GM18873 (cell line): ENCODE measurements around the gene RIPPLY3.

Experiments used
- ATAC-seq: cut with Tn5 transposase; IDR thresholded peaks from one replicate; pipeline ENCODE4 v1.9.1; 2021; ENCODE audit warnings: mild to moderate bottlenecking, moderate library complexity, moderate number of reproducible peaks; ENCODE audit not compliant: unreplicated experiment, low FRiP score

RIPPLY3 gene

GRCh38 chr21:37055271-37055855 lies 48.9 kb downstream of the RIPPLY3 start:
- no peak for ATAC-seq

GRCh38 chr21:37057614-37058013 lies 51.1 kb downstream of the RIPPLY3 start:
- no peak for ATAC-seq

GRCh38 chr21:37058261-37058660 lies 51.8 kb downstream of the RIPPLY3 start:
- no peak for ATAC-seq

GRCh38 chr21:37059181-37059580 lies 52.7 kb downstream of the RIPPLY3 start:
- ATAC-seq, result no peak

GRCh38 chr21:37060296-37060695 lies 53.8 kb downstream of the RIPPLY3 start:
- no peak for ATAC-seq

GRCh38 chr21:37061926-37062592 lies 55.6 kb downstream of the RIPPLY3 start:
- ATAC-seq, result no peak

- ATAC-seq, result no peak
These were observed 56.1 kb downstream of the RIPPLY3 start for GRCh38 chr21:37062593-37062935.

GRCh38 chr21:37063433-37063832 lies 56.9 kb downstream of the RIPPLY3 start:
- ATAC-seq, result no peak

GRCh38 chr21:37064841-37065240 lies 58.3 kb downstream of the RIPPLY3 start:
- no peak for ATAC-seq

- no peak for ATAC-seq
These were observed 59.2 kb downstream of the RIPPLY3 start for GRCh38 chr21:37065561-37066177.
